HG03196 (cell line): ENCODE data around the gene PHOSPHO1.

ENCODE experiments used
- ATAC-seq: cut with Tn5 transposase; IDR thresholded peaks from one replicate; pipeline ENCODE4 v1.9.1; 2021; ENCODE audit not compliant: unreplicated experiment

PHOSPHO1 gene

GRCh38 chr17:49244839-49245238 lies 14.3 kb upstream of the PHOSPHO1 start:
- ATAC-seq = no peak

- no peak for ATAC-seq
These were observed 12.2 kb upstream of the PHOSPHO1 start for GRCh38 chr17:49242813-49243212.

- ATAC-seq = no peak
These were observed 11.3 kb upstream of the PHOSPHO1 start for GRCh38 chr17:49241692-49242397.

- no peak for ATAC-seq
These were observed 10.5 kb upstream of the PHOSPHO1 start for GRCh38 chr17:49241040-49241439.

- no peak for ATAC-seq
These were observed 10.0 kb upstream of the PHOSPHO1 start for GRCh38 chr17:49240619-49241018.

GRCh38 chr17:49239963-49240362 lies 9.4 kb upstream of the PHOSPHO1 start:
- no peak for ATAC-seq

GRCh38 chr17:49235896-49236295 lies 5.3 kb upstream of the PHOSPHO1 start:
- ATAC-seq = no peak

- no peak for ATAC-seq
These were observed 4.0 kb upstream of the PHOSPHO1 start for GRCh38 chr17:49234509-49235080.

GRCh38 chr17:49231563-49231894 lies 942 bp upstream of the PHOSPHO1 start:
- no peak for ATAC-seq

GRCh38 chr17:49229805-49230600 lies 584 bp downstream of the PHOSPHO1 start:
- no peak for ATAC-seq

GRCh38 chr17:49229076-49229804 lies 1.3 kb downstream of the PHOSPHO1 start:
- ATAC-seq = no peak

GRCh38 chr17:49227436-49228261 lies 2.9 kb downstream of the PHOSPHO1 start:
- no peak for ATAC-seq

GRCh38 chr17:49226771-49227435 lies 3.7 kb downstream of the PHOSPHO1 start:
- ATAC-seq = no peak

GRCh38 chr17:49225554-49226236 lies 4.9 kb downstream of the PHOSPHO1 start:
- no peak for ATAC-seq

- ATAC-seq = no peak
These were observed 5.6 kb downstream of the PHOSPHO1 start for GRCh38 chr17:49224997-49225337.

GRCh38 chr17:49224198-49224996 lies 6.2 kb downstream of the PHOSPHO1 start:
- no peak for ATAC-seq

GRCh38 chr17:49223517-49224197 lies 6.9 kb downstream of the PHOSPHO1 start:
- no peak for ATAC-seq

- no peak for ATAC-seq
These were observed 7.4 kb downstream of the PHOSPHO1 start for GRCh38 chr17:49223168-49223516.
